ENCODE measurements around the gene CYB5D1. TPM values are rescaled to one million over a fixed set of nuclear protein-coding genes. Genes with fewer than 3 reads are reported as not detected.

Gene CYB5D1
- total RNA-seq, 1 donor from 2014 or later: 4.4 TPM

DNA sequence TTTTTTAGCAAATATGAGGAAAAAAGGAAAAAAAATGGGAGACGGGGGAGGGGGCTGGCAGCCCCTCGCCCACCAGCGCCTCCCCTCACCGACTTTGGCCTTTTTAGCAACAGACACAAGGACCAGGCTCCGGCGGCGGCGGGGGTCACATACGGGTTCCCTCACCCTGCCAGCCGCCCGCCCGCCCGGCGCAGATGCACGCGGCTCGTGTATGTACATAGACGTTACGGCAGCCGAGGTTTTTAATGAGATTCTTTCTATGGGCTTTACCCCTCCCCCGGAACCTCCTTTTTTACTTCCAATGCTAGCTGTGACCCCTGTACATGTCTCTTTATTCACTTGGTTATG is 4.1 kb upstream of the CYB5D1 start:
- peak in 1 of 2 donors; percentile 83 for DNase-seq (ENCODE audit: extremely low spot score in 2 of 2)
- H3K27ac ChIP-seq: no peak overlapping the region
- peaks cover 0 to 28% of the 10 kb centered on the region in 2 donors for H3K36me3 ChIP-seq

GRCh38 chr17:7854078-7854777 is 3.6 kb upstream of the CYB5D1 start:
- no peaks in the 10 kb centered on the region for H3K9me3 ChIP-seq
- peak overlapping the region; percentile 53 to 72 for H3K4me3 ChIP-seq
- H3K36me3 ChIP-seq: peaks cover 0 to 22% of the 10 kb centered on the region in 2 donors
- peak; percentile 40 to 79 for DNase-seq (ENCODE audit: extremely low spot score in 2 of 2)
- no peaks in the 10 kb centered on the region for H3K27me3 ChIP-seq
- H3K27ac ChIP-seq: peak overlapping the region; percentile 85
- TF ChIP-seq POLR2A (IDR thresholded peaks at IDR 0.05): no peak
- no peak for TF ChIP-seq POLR2AphosphoS5 (IDR thresholded peaks at IDR 0.05; ENCODE audit: insufficient read depth in 1 of 2, low read depth in 1 of 2)
- TF ChIP-seq, protein P1, sequence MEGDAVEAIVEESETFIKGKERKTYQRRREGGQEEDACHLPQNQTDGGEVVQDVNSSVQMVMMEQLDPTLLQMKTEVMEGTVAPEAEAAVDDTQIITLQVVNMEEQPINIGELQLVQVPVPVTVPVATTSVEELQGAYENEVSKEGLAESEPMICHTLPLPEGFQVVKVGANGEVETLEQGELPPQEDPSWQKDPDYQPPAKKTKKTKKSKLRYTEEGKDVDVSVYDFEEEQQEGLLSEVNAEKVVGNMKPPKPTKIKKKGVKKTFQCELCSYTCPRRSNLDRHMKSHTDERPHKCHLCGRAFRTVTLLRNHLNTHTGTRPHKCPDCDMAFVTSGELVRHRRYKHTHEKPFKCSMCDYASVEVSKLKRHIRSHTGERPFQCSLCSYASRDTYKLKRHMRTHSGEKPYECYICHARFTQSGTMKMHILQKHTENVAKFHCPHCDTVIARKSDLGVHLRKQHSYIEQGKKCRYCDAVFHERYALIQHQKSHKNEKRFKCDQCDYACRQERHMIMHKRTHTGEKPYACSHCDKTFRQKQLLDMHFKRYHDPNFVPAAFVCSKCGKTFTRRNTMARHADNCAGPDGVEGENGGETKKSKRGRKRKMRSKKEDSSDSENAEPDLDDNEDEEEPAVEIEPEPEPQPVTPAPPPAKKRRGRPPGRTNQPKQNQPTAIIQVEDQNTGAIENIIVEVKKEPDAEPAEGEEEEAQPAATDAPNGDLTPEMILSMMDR (IDR thresholded peaks at IDR 0.05): no peak
- peaks cover 45% of the 10 kb centered on the region for H3K4me1 ChIP-seq
- intact Hi-C loops (cut with DNase I): loop anchor here (5.0 kb wide), 1 partner anchor 33 kb away; the partner anchor contains the start of gene CHD3

More for the DNA sequence above, 4.1 kb upstream of the CYB5D1 start:
- peaks cover 39% of the 10 kb centered on the region for H3K4me1 ChIP-seq
- H3K9me3 ChIP-seq: no peaks in the 10 kb centered on the region
- intact Hi-C loops (cut with DNase I): loop anchor here (5.0 kb wide), 1 partner anchor 34 kb away; the partner anchor contains the start of gene CHD3
- TF ChIP-seq, protein P1 (IDR thresholded peaks at IDR 0.05): no peak
- TF ChIP-seq POLR2AphosphoS5 (IDR thresholded peaks at IDR 0.05; ENCODE audit: insufficient read depth in 1 of 2, low read depth in 1 of 2) (no peak), POLR2A (IDR thresholded peaks at IDR 0.05) (no peak)
- no peak overlapping the region for H3K4me3 ChIP-seq
- H3K27me3 ChIP-seq: no peaks in the 10 kb centered on the region

- Histone ChIP-seq H3K4me1 (peaks cover 47% of the 10 kb centered on the region), H3K36me3 (peaks cover 0 to 14% of the 10 kb centered on the region in 2 donors), H3K27me3 (no peaks in the 10 kb centered on the region), H3K4me3 (peak within 1 kb of the TSS; percentile 53 to 72), H3K9me3 (no peaks in the 10 kb centered on the region), H3K27ac (peak within 1 kb of the TSS; percentile 85)
- DNase-seq (ENCODE audit: extremely low spot score in 2 of 2): peak; percentile 87 to 92
- intact Hi-C loops (cut with DNase I): loop anchor here (5.0 kb wide), 2 partner anchors 32 to 33 kb away; partner anchors contain the start of gene CHD3
- TF ChIP-seq POLR2AphosphoS5 (IDR thresholded peaks at IDR 0.05; ENCODE audit: insufficient read depth in 1 of 2, low read depth in 1 of 2) (no peak), POLR2A (IDR thresholded peaks at IDR 0.05) (no peak)
- TF ChIP-seq, protein P1 (IDR thresholded peaks at IDR 0.05): no peak
Observed at GRCh38 chr17:7854851-7855659, 2.7 kb upstream of the CYB5D1 start, which contains the start of gene TMEM88. Gene TMEM88 (plus strand): TSS chr17:7855066. CDS start chr17:7855075, 9 bp downstream.

GRCh38 chr17:7855660-7856010 is 2.2 kb upstream of the CYB5D1 start:
- DNase-seq (ENCODE audit: extremely low spot score in 2 of 2): peak; percentile 77 to 88
- Histone ChIP-seq H3K4me3 (peak overlapping the region; percentile 53 to 72), H3K27ac (peak overlapping the region; percentile 85), H3K9me3 (no peaks in the 10 kb centered on the region), H3K27me3 (no peaks in the 10 kb centered on the region), H3K36me3 (peaks cover 0 to 12% of the 10 kb centered on the region in 2 donors), H3K4me1 (peaks cover 47% of the 10 kb centered on the region)
- TF ChIP-seq POLR2AphosphoS5 (IDR thresholded peaks at IDR 0.05; ENCODE audit: insufficient read depth in 1 of 2, low read depth in 1 of 2) (no peak), POLR2A (IDR thresholded peaks at IDR 0.05) (no peak)
- TF ChIP-seq, protein P1 (IDR thresholded peaks at IDR 0.05): no peak
- intact Hi-C loops (cut with DNase I): loop anchor here (5.0 kb wide), 1 partner anchor 33 kb away; no protein-coding TSS in a partner anchor

Data from vagina (tissue), 2 donors.